ENCODE data around the gene RMND1.

DNA sequence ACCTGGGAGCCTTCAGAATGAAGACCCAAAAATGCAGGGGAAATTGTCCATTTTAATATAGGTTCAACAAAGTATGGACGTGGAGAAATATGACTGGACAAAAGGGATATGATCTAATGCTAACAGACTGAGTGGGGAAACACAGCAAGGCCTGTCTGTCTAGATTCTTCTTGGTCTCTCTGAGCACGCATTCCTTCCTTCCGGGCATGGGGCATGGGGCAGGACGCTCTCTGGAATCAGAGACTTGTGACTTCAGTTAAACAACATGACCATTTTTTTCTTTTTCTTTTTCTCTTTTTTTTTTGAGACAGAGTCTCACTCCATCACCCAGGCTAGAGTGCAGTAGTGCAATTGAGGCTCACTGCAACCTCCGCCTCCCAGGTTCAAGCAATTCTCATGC, 92.4 kb downstream of the RMND1 start:
- TF ChIP-seq CTCF (IDR thresholded peaks at IDR 0.05) (no peak), POLR2A (IDR thresholded peaks at IDR 0.05) (no peak)

Measured in prostate gland (tissue), 2 donors.